ENCODE measurements around the gene CAMTA1. TPM values are rescaled to one million over a fixed set of nuclear protein-coding genes. Genes with fewer than 3 reads are reported as not detected.

Gene CAMTA1
- total RNA-seq, 2 experiments from 2014 or later = 43.9 to 73.3 TPM

- Histone ChIP-seq H2AFZ (ENCODE audit: low read length) (no peak overlapping the region), H3K4me1 (ENCODE audit: insufficient read depth, low read length, poor library complexity, severe bottlenecking) (no peaks in the 10 kb centered on the region), H3K4me3 (ENCODE audit: low read depth, low read length, poor library complexity, severe bottlenecking) (no peak overlapping the region), H3K27ac (ENCODE audit: low read depth, low read length, poor library complexity, severe bottlenecking) (no peak overlapping the region), H3K9me3 (ENCODE audit: low read length) (peaks cover 10% of the 10 kb centered on the region), H3K9me2 (ENCODE audit: insufficient read depth, low read length) (no peaks in the 10 kb centered on the region), H3K36me3 (ENCODE audit: insufficient read depth, low read length) (no peaks in the 10 kb centered on the region), H3K4me2 (ENCODE audit: low read length) (no peak overlapping the region), H3K79me2 (ENCODE audit: insufficient read depth, low read depth, low read length) (no peaks in the 10 kb centered on the region), H4K20me1 (ENCODE audit: insufficient read depth, low read length) (no peaks in the 10 kb centered on the region)
- intact Hi-C loops (cut with micrococcal nuclease; ENCODE audit: unreplicated experiment) = no loop called here
- DNase-seq (ENCODE audit: low spot score) = no peak
- TF ChIP-seq CTCF (conservative IDR thresholded peaks at IDR 0.05; ENCODE audit: low read length) (no peak), EZH2phosphoT487 (IDR thresholded peaks at IDR 0.05; ENCODE audit: borderline replicate concordance, low read depth, low read length) (no peak)
- no TSS peak for BruUV-seq (replicated peaks)
- ChIA-PET CTCF (ENCODE audit: unreplicated experiment) (no interaction called here), POLR2A (no interaction called here)
Observed at GRCh38 chr1:7105269-7105668, 320.0 kb downstream of the CAMTA1 start.

- Histone ChIP-seq H3K36me3 (ENCODE audit: insufficient read depth, low read length) (no peaks in the 10 kb centered on the region), H3K4me2 (ENCODE audit: low read length) (no peak overlapping the region), H3K79me2 (ENCODE audit: insufficient read depth, low read depth, low read length) (no peaks in the 10 kb centered on the region), H2AFZ (ENCODE audit: low read length) (no peak overlapping the region), H3K27ac (ENCODE audit: low read depth, low read length, poor library complexity, severe bottlenecking) (no peak overlapping the region), H3K4me1 (ENCODE audit: insufficient read depth, low read length, poor library complexity, severe bottlenecking) (no peaks in the 10 kb centered on the region), H3K4me3 (ENCODE audit: low read depth, low read length, poor library complexity, severe bottlenecking) (no peak overlapping the region), H4K20me1 (ENCODE audit: insufficient read depth, low read length) (no peaks in the 10 kb centered on the region), H3K9me3 (ENCODE audit: low read length) (peaks cover 10% of the 10 kb centered on the region), H3K9me2 (ENCODE audit: insufficient read depth, low read length) (no peaks in the 10 kb centered on the region)
- TF ChIP-seq EZH2phosphoT487 (IDR thresholded peaks at IDR 0.05; ENCODE audit: borderline replicate concordance, low read depth, low read length) = no peak
- TF ChIP-seq CTCF (conservative IDR thresholded peaks at IDR 0.05; ENCODE audit: low read length) = no peak
- CTCF ChIA-PET (ENCODE audit: unreplicated experiment) = no interaction called here
- no peak for DNase-seq (ENCODE audit: low spot score)
- BruUV-seq (replicated peaks) = no TSS peak
- POLR2A ChIA-PET = no interaction called here
- intact Hi-C loops (cut with micrococcal nuclease; ENCODE audit: unreplicated experiment) = no loop called here
Observed at GRCh38 chr1:7106442-7107108, 321.3 kb downstream of the CAMTA1 start.

- H3K36me3 ChIP-seq (ENCODE audit: insufficient read depth, low read length) = no peaks in the 10 kb centered on the region
- no peaks in the 10 kb centered on the region for H3K79me2 ChIP-seq (ENCODE audit: insufficient read depth, low read depth, low read length)
- H3K4me2 ChIP-seq (ENCODE audit: low read length) = no peak overlapping the region
- H2AFZ ChIP-seq (ENCODE audit: low read length) = no peak overlapping the region
- no TSS peak for BruUV-seq (replicated peaks)
- CTCF ChIA-PET (ENCODE audit: unreplicated experiment) = no interaction called here
- no peak overlapping the region for H3K27ac ChIP-seq (ENCODE audit: low read depth, low read length, poor library complexity, severe bottlenecking)
- no peaks in the 10 kb centered on the region for H3K9me2 ChIP-seq (ENCODE audit: insufficient read depth, low read length)
- H4K20me1 ChIP-seq (ENCODE audit: insufficient read depth, low read length) = no peaks in the 10 kb centered on the region
- H3K4me3 ChIP-seq (ENCODE audit: low read depth, low read length, poor library complexity, severe bottlenecking) = no peak overlapping the region
- no peak for TF ChIP-seq CTCF (conservative IDR thresholded peaks at IDR 0.05; ENCODE audit: low read length)
- TF ChIP-seq EZH2phosphoT487 (IDR thresholded peaks at IDR 0.05; ENCODE audit: borderline replicate concordance, low read depth, low read length) = no peak
- H3K4me1 ChIP-seq (ENCODE audit: insufficient read depth, low read length, poor library complexity, severe bottlenecking) = no peaks in the 10 kb centered on the region
- POLR2A ChIA-PET = no interaction called here
- H3K9me3 ChIP-seq (ENCODE audit: low read length) = peaks cover 10% of the 10 kb centered on the region
- intact Hi-C loops (cut with micrococcal nuclease; ENCODE audit: unreplicated experiment) = no loop called here
- no peak for DNase-seq (ENCODE audit: low spot score)
Observed at GRCh38 chr1:7107109-7107830, 322.0 kb downstream of the CAMTA1 start.
